K562 (cell line): ENCODE data around the gene ELF1. TPM values are rescaled to one million over a fixed set of nuclear protein-coding genes. Genes with fewer than 3 reads are reported as not detected.

ENCODE experiments used
- ARID3B ChIP-seq: fragments of 250-450 bp; sonication (Bioruptor Pico); IDR thresholded peaks from 2 replicates; pipeline ENCODE4 v1.4.0; 2020; ENCODE audit warnings: borderline replicate concordance
- HDAC1 ChIP-seq, 2 experiments: fragments of 450-650 bp; IDR thresholded peaks; 2 replicates each; pipeline ENCODE4 v1.6.1; 2016 to 2017; ENCODE audit warnings: inconsistent platforms in 1 of 2, mild to moderate bottlenecking in 1 of 2, moderate library complexity in 1 of 2
- MAZ ChIP-seq, 2 experiments: fragments of 450-650 bp in 1 of 2; sonication (generic) in 1 of 2; formaldehyde crosslinking; IDR thresholded peaks in 1 of 2; conservative IDR thresholded peaks in 1 of 2; 2 replicates each; pipeline versions ENCODE4 v1.4.0 to v1.5.0; 2020; ENCODE audit warnings: mild to moderate bottlenecking in 1 of 2, missing genetic modification reagents in 1 of 2
- MBD2 ChIP-seq: sonication (generic); IDR thresholded peaks from 2 replicates; pipeline ENCODE4 v1.6.1; 2016; ENCODE audit warnings: low read depth, borderline replicate concordance
- PKNOX1 ChIP-seq: fragments of 450-650 bp; IDR thresholded peaks from 2 replicates; pipeline ENCODE4 v1.6.1; 2016
- RHOXF2B ChIP-seq: fragments of 250-450 bp; sonication (Bioruptor Pico); conservative IDR thresholded peaks from 2 replicates; pipeline ENCODE4 v1.5.1; 2021
- SAFB ChIP-seq: fragments of 200-400 bp; formaldehyde crosslinking; IDR thresholded peaks from 2 replicates; pipeline ENCODE4 v1.6.1; 2017; ENCODE audit warnings: low read depth, low read length, borderline replicate concordance
- TSC22D4 ChIP-seq: fragments of 450-650 bp; IDR thresholded peaks from 2 replicates; pipeline ENCODE4 v1.6.1; 2016; ENCODE audit warnings: missing genetic modification characterization, missing biosample characterization, control low read depth
- YBX1 ChIP-seq: fragments of 450-650 bp; IDR thresholded peaks from 2 replicates; pipeline ENCODE4 v1.7.1; 2016; ENCODE audit warnings: mild to moderate bottlenecking
- ZNF146 ChIP-seq: IDR thresholded peaks from one replicate; pipeline ENCODE4 v1.6.1; 2018; ENCODE audit warnings: missing compliant biosample characterization; ENCODE audit not compliant: unreplicated experiment
- ZNF165 ChIP-seq: fragments of 250-450 bp; sonication (Bioruptor Pico); IDR thresholded peaks from 2 replicates; pipeline ENCODE4 v1.4.0; 2020; ENCODE audit warnings: borderline replicate concordance
- ZNF175 ChIP-seq: fragments of 200-800 bp; sonication (Bioruptor generic); IDR thresholded peaks from 2 replicates; pipeline ENCODE4 v1.6.1; 2016; ENCODE audit warnings: low read depth, mild to moderate bottlenecking, missing genetic modification characterization, missing compliant biosample characterization
- ZNF197 ChIP-seq: fragments of 200-800 bp; sonication (Bioruptor generic); IDR thresholded peaks from 2 replicates; pipeline ENCODE4 v1.6.1; 2016; ENCODE audit warnings: low read depth, missing genetic modification characterization, missing compliant biosample characterization
- polyA plus RNA-seq, 8 experiments: library from polyadenylated mRNA; depleted of rRNA in 4 of 8; stranded (reverse) in 5 of 8; unstranded in 3 of 8; fragments of >200 nt; fragmentation: Nextera tagmentation in 2 of 8; fragmentation: Illumina TruSeq in 1 of 8; extraction: Ambion mirVana in 2 of 8; extraction: Trizol in 1 of 8; gene quantifications; 2 replicates each; pipeline versions ENCODE4 v1.2.1 to v1.2.3, GENCODE V29; 2011 to 2014; ENCODE audit warnings: inconsistent platforms in 1 of 8, missing spikeins in 1 of 8
- total RNA-seq, 7 experiments: library from RNA; depleted of rRNA in 6 of 7; stranded (reverse); fragments of >200 nt in 6 of 7; fragmentation: Illumina TruSeq in 2 of 7; extraction: Trizol in 2 of 7; gene quantifications; 2 replicates each; pipeline versions ENCODE4 v1.2.1 to v1.2.3, GENCODE V29; 2011 to 2021; ENCODE audit warnings: low replicate concordance in 1 of 7
- TF ChIP-seq, protein P1 (sequence below): fragments of 450-650 bp; IDR thresholded peaks from 2 replicates; pipeline ENCODE4 v1.6.1; 2016; ENCODE audit warnings: mild to moderate bottlenecking, moderate library complexity

Gene ELF1
- total and polyA plus RNA-seq, 9 of the 15 experiments (the other 6 are each of a cell fraction or from before 2014, with no cell fraction given): 24.7 to 54.4 (median 33.4) TPM

DNA sequence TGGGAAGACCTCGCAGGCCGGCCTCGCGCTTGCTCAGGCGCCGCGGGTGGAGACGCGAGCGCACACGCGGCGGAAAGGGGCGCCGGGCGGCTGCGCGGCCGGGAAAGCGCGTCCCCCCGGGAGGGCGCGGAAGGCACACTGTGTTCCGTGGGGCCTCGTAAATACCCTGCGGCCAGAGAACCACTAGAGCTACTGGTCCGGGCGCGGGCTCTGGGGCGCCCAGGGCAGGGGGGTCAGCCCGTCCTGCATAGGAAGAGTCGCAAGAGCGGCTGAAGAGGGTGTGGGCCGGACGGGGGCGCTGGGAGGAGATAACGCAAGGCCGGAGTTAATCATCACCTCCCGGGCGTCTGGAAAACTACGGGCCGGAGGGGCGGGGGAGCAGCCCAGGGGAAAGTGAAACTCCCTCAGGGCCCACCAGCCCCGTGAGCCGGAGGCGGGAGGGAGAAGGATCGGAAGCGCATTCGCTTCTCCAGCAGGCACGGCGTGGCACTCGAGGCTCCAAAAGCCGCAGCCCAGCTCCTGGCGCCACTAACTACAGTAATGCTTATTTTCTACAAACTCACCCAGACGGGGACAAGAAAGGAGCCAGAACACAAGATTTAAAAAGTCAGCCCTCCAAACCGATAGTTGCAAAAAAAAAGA lies 41.1 kb upstream of the ELF1 start (continued):
- TF ChIP-seq, protein P1, sequence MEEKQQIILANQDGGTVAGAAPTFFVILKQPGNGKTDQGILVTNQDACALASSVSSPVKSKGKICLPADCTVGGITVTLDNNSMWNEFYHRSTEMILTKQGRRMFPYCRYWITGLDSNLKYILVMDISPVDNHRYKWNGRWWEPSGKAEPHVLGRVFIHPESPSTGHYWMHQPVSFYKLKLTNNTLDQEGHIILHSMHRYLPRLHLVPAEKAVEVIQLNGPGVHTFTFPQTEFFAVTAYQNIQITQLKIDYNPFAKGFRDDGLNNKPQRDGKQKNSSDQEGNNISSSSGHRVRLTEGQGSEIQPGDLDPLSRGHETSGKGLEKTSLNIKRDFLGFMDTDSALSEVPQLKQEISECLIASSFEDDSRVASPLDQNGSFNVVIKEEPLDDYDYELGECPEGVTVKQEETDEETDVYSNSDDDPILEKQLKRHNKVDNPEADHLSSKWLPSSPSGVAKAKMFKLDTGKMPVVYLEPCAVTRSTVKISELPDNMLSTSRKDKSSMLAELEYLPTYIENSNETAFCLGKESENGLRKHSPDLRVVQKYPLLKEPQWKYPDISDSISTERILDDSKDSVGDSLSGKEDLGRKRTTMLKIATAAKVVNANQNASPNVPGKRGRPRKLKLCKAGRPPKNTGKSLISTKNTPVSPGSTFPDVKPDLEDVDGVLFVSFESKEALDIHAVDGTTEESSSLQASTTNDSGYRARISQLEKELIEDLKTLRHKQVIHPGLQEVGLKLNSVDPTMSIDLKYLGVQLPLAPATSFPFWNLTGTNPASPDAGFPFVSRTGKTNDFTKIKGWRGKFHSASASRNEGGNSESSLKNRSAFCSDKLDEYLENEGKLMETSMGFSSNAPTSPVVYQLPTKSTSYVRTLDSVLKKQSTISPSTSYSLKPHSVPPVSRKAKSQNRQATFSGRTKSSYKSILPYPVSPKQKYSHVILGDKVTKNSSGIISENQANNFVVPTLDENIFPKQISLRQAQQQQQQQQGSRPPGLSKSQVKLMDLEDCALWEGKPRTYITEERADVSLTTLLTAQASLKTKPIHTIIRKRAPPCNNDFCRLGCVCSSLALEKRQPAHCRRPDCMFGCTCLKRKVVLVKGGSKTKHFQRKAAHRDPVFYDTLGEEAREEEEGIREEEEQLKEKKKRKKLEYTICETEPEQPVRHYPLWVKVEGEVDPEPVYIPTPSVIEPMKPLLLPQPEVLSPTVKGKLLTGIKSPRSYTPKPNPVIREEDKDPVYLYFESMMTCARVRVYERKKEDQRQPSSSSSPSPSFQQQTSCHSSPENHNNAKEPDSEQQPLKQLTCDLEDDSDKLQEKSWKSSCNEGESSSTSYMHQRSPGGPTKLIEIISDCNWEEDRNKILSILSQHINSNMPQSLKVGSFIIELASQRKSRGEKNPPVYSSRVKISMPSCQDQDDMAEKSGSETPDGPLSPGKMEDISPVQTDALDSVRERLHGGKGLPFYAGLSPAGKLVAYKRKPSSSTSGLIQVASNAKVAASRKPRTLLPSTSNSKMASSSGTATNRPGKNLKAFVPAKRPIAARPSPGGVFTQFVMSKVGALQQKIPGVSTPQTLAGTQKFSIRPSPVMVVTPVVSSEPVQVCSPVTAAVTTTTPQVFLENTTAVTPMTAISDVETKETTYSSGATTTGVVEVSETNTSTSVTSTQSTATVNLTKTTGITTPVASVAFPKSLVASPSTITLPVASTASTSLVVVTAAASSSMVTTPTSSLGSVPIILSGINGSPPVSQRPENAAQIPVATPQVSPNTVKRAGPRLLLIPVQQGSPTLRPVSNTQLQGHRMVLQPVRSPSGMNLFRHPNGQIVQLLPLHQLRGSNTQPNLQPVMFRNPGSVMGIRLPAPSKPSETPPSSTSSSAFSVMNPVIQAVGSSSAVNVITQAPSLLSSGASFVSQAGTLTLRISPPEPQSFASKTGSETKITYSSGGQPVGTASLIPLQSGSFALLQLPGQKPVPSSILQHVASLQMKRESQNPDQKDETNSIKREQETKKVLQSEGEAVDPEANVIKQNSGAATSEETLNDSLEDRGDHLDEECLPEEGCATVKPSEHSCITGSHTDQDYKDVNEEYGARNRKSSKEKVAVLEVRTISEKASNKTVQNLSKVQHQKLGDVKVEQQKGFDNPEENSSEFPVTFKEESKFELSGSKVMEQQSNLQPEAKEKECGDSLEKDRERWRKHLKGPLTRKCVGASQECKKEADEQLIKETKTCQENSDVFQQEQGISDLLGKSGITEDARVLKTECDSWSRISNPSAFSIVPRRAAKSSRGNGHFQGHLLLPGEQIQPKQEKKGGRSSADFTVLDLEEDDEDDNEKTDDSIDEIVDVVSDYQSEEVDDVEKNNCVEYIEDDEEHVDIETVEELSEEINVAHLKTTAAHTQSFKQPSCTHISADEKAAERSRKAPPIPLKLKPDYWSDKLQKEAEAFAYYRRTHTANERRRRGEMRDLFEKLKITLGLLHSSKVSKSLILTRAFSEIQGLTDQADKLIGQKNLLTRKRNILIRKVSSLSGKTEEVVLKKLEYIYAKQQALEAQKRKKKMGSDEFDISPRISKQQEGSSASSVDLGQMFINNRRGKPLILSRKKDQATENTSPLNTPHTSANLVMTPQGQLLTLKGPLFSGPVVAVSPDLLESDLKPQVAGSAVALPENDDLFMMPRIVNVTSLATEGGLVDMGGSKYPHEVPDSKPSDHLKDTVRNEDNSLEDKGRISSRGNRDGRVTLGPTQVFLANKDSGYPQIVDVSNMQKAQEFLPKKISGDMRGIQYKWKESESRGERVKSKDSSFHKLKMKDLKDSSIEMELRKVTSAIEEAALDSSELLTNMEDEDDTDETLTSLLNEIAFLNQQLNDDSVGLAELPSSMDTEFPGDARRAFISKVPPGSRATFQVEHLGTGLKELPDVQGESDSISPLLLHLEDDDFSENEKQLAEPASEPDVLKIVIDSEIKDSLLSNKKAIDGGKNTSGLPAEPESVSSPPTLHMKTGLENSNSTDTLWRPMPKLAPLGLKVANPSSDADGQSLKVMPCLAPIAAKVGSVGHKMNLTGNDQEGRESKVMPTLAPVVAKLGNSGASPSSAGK: peak; percentile 83
- TF ChIP-seq ARID3B (CRISPR knock-in tag) (no peak), ZNF175 (CRISPR knock-in tag) (0 out of 2 replicates have a peak, but pooled peaks have one; percentile 26), MBD2 (no peak), HDAC1 (IDR thresholded peaks at IDR 0.05) (peak in 1 of 2 experiments; percentile 63; a peak in 2 of 4 replicates), ZNF165 (CRISPR knock-in tag) (no peak), SAFB (peak; percentile 63; the same call in 1 of the 2 replicates), MAZ (CRISPR knock-in tag; conservative IDR thresholded peaks at IDR 0.05 in 1 of 2, IDR thresholded peaks at IDR 0.05 in 1 of 2) (peak; percentile 75 to 82), ZNF197 (no peak), PKNOX1 (peak; percentile 27; the same call in 1 of the 2 replicates), TSC22D4 (tag) (no peak), RHOXF2B (CRISPR knock-in tag) (no peak), ZNF146 (CRISPR knock-in tag) (no peak), YBX1 (no peak)
